Esophagus muscularis mucosa (tissue), 4 donors: Measurements from ENCODE around the gene TFAP2C.

ENCODE experiments used
- EP300 ChIP-seq: sonication (generic); formaldehyde crosslinking; IDR thresholded peaks from one replicate; pipeline ENCODE4 v1.6.1; 2017; ENCODE audit warnings: antibody characterized with exemption
- POLR2A ChIP-seq: fragments of 450-650 bp; IDR thresholded peaks from one replicate; pipeline ENCODE4 v1.6.1; 2017; ENCODE audit warnings: antibody characterized with exemption, moderate library complexity, mild to moderate bottlenecking, low read depth
- POLR2AphosphoS5 ChIP-seq, 2 donors: sonication (generic); formaldehyde crosslinking; IDR thresholded peaks; one replicate each; pipeline ENCODE4 v1.6.1; 2017; ENCODE audit warnings: antibody characterized with exemption in 2 of 2
- TF ChIP-seq, protein P1 (sequence below), 3 experiments: fragments of 200-600 bp in 2 of 3; fragments of 450-650 bp in 1 of 3; sonication (generic) in 2 of 3; IDR thresholded peaks; one replicate each; pipeline ENCODE4 v1.5.1; 2017 to 2019; ENCODE audit warnings: antibody characterized with exemption in 3 of 3, mild to moderate bottlenecking in 2 of 3, moderate library complexity in 1 of 3

GRCh38 chr20:56608376-56608775 lies 20.7 kb upstream of the TFAP2C start:
- TF ChIP-seq, protein P1, sequence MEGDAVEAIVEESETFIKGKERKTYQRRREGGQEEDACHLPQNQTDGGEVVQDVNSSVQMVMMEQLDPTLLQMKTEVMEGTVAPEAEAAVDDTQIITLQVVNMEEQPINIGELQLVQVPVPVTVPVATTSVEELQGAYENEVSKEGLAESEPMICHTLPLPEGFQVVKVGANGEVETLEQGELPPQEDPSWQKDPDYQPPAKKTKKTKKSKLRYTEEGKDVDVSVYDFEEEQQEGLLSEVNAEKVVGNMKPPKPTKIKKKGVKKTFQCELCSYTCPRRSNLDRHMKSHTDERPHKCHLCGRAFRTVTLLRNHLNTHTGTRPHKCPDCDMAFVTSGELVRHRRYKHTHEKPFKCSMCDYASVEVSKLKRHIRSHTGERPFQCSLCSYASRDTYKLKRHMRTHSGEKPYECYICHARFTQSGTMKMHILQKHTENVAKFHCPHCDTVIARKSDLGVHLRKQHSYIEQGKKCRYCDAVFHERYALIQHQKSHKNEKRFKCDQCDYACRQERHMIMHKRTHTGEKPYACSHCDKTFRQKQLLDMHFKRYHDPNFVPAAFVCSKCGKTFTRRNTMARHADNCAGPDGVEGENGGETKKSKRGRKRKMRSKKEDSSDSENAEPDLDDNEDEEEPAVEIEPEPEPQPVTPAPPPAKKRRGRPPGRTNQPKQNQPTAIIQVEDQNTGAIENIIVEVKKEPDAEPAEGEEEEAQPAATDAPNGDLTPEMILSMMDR (IDR thresholded peaks at IDR 0.05) = no peak
- TF ChIP-seq POLR2AphosphoS5 (IDR thresholded peaks at IDR 0.05) (no peak), EP300 (no peak), POLR2A (no peak)
